HFFc6 (cell line): ENCODE measurements around the gene SLC13A4. TPM values are rescaled to one million over a fixed set of nuclear protein-coding genes. Genes with fewer than 3 reads are reported as not detected.
"Not testable (repeated sequence)": the region's sequence is repeated elsewhere in the genome, so short reads cannot be mapped to it uniquely, and the experiment has no call there.

Experiments used
- DNase-seq: peaks from one replicate; pipeline ENCODE4 v3.0.0-alpha.2; 2018
- H3K27ac Mint-ChIP-seq: 2 replicates; pipeline ENCODE4 v1.8.0; 2020; ENCODE audit warnings: mild to moderate bottlenecking, mixed read lengths
- H3K27me3 Mint-ChIP-seq: 2 replicates; pipeline ENCODE4 v1.8.0; 2021; ENCODE audit warnings: mild to moderate bottlenecking, moderate library complexity, mixed read lengths; ENCODE audit not compliant: insufficient read depth
- H3K36me3 Mint-ChIP-seq: 2 replicates; pipeline ENCODE4 v1.8.0; 2021; ENCODE audit warnings: low read depth, mixed read lengths
- H3K4me1 Mint-ChIP-seq: 2 replicates; pipeline ENCODE4 v1.8.0; 2020; ENCODE audit warnings: low read depth, mixed read lengths
- H3K4me3 Mint-ChIP-seq: 2 replicates; pipeline ENCODE4 v1.8.0; 2020; ENCODE audit warnings: mild to moderate bottlenecking, moderate library complexity, mixed read lengths
- H3K9me3 Mint-ChIP-seq: 2 replicates; pipeline ENCODE4 v1.8.0; 2020; ENCODE audit warnings: mild to moderate bottlenecking, mixed read lengths
- CTCF ChIP-seq: fragments of 200-600 bp; sonication (generic); IDR thresholded peaks from 2 replicates; pipeline ENCODE4 v1.5.0; 2021; ENCODE audit warnings: antibody characterized with exemption, mild to moderate bottlenecking
- total RNA-seq, 6 experiments: library from RNA; stranded (reverse); fragmentation: NEBNext Ultra II Directional; extraction: Animal tissue kit (Norgen Biotek cat#: 25700); gene quantifications; 2 replicates in 1 of 6; 3 replicates in 5 of 6; pipeline ENCODE4 v1.2.3, GENCODE V29; 2021

Gene SLC13A4
- total RNA-seq, 6 experiments from 2014 or later, result 0.24 to 1.2 (median 0.68) TPM; not detected in 1

- Mint-ChIP-seq H3K27ac (no peak overlapping the region), H3K36me3 (peaks cover 6% of the 10 kb centered on the region; the same call in 1 of the 2 replicates), H3K27me3 (0 out of 2 replicates have a peak, but pooled peaks cover 2% of the 10 kb centered on the region), H3K4me3 (no peak overlapping the region), H3K4me1 (peaks cover 20% of the 10 kb centered on the region), H3K9me3 (no peaks in the 10 kb centered on the region)
- TF ChIP-seq CTCF, result no peak
- no peak for DNase-seq
Measured at GRCh38 chr7:135706038-135706742, 21.8 kb downstream of the SLC13A4 start.

GRCh38 chr7:135704698-135705097, 23.3 kb downstream of the SLC13A4 start:
- DNase-seq, result no peak
- H3K27me3 Mint-ChIP-seq, result 0 out of 2 replicates have a peak, but pooled peaks cover 2% of the 10 kb centered on the region
- no peak for TF ChIP-seq CTCF
- peaks cover 6% of the 10 kb centered on the region; the same call in 1 of the 2 replicates for H3K36me3 Mint-ChIP-seq
- H3K27ac Mint-ChIP-seq, result no peak overlapping the region
- H3K9me3 Mint-ChIP-seq, result no peaks in the 10 kb centered on the region
- peaks cover 16% of the 10 kb centered on the region for H3K4me1 Mint-ChIP-seq
- no peak overlapping the region for H3K4me3 Mint-ChIP-seq

- no peak overlapping the region for H3K4me3 Mint-ChIP-seq
- H3K4me1 Mint-ChIP-seq, result peaks cover 10% of the 10 kb centered on the region
- H3K27me3 Mint-ChIP-seq, result 0 out of 2 replicates have a peak, but pooled peaks cover 2% of the 10 kb centered on the region
- TF ChIP-seq CTCF, result peak; percentile 53; the same call in 1 of the 2 replicates
- peaks cover 6% of the 10 kb centered on the region for H3K36me3 Mint-ChIP-seq
- DNase-seq, result no peak
- no peaks in the 10 kb centered on the region for H3K9me3 Mint-ChIP-seq
- no peak overlapping the region for H3K27ac Mint-ChIP-seq
Measured at GRCh38 chr7:135704074-135704473, 23.9 kb downstream of the SLC13A4 start.

- H3K4me3 Mint-ChIP-seq, result no peak overlapping the region
- peaks cover 1% of the 10 kb centered on the region; the same call in 1 of the 2 replicates for H3K27me3 Mint-ChIP-seq
- TF ChIP-seq CTCF, result no peak
- DNase-seq, result no peak
- no peaks in the 10 kb centered on the region for H3K9me3 Mint-ChIP-seq
- peaks cover 2% of the 10 kb centered on the region for H3K4me1 Mint-ChIP-seq
- H3K27ac Mint-ChIP-seq, result no peak overlapping the region
- H3K36me3 Mint-ChIP-seq, result peaks cover 13% of the 10 kb centered on the region
Measured at GRCh38 chr7:135697276-135698049, 30.5 kb downstream of the SLC13A4 start.

- DNase-seq, result no peak
- no peak for TF ChIP-seq CTCF
- H3K4me3 Mint-ChIP-seq, result no peak overlapping the region
- peaks cover 35% of the 10 kb centered on the region for H3K4me1 Mint-ChIP-seq
- no peak overlapping the region for H3K27ac Mint-ChIP-seq
- H3K9me3 Mint-ChIP-seq, result no peaks in the 10 kb centered on the region
- H3K27me3 Mint-ChIP-seq, result peaks cover 1% of the 10 kb centered on the region; the same call in 1 of the 2 replicates
- H3K36me3 Mint-ChIP-seq, result peaks cover 28% of the 10 kb centered on the region
Measured at GRCh38 chr7:135693558-135693957, 34.4 kb downstream of the SLC13A4 start.

- not testable (repeated sequence) for H3K9me3 Mint-ChIP-seq, H3K4me3 Mint-ChIP-seq, H3K27me3 Mint-ChIP-seq, DNase-seq
- peaks cover 35% of the 10 kb centered on the region for H3K4me1 Mint-ChIP-seq
- peak overlapping the region; percentile 69 for H3K27ac Mint-ChIP-seq
- H3K36me3 Mint-ChIP-seq, result peaks cover 28% of the 10 kb centered on the region
Measured at GRCh38 chr7:135692606-135693005, 35.4 kb downstream of the SLC13A4 start.
